Spinal cord (tissue), 10 donors: ENCODE data around the gene ZNF827. TPM values are rescaled to one million over a fixed set of nuclear protein-coding genes. Genes with fewer than 3 reads are reported as not detected.

Experiments
- DNase-seq, 6 donors: peaks; one replicate each; pipeline versions ENCODE4 v3.0.0 to v3.0.0-alpha.2; 2013 to 2015; ENCODE audit warnings: low spot score in 6 of 6, low read depth in 4 of 6
- H3K27ac ChIP-seq: one replicate; pipeline ENCODE4 v1.5.1; 2013; ENCODE audit warnings: low read depth, low read length, control low read depth
- H3K27me3 ChIP-seq: one replicate; pipeline ENCODE4 v1.6.1; 2013; ENCODE audit warnings: low read length; ENCODE audit not compliant: control insufficient read depth, insufficient read depth
- H3K36me3 ChIP-seq: one replicate; pipeline ENCODE4 v1.6.1; 2013; ENCODE audit warnings: low read length; ENCODE audit not compliant: control insufficient read depth, insufficient read depth
- H3K4me1 ChIP-seq: one replicate; pipeline ENCODE4 v1.6.1; 2013; ENCODE audit warnings: low read length; ENCODE audit not compliant: control insufficient read depth, insufficient read depth
- H3K4me3 ChIP-seq: one replicate; pipeline ENCODE4 v1.5.1; 2013; ENCODE audit warnings: low read depth, low read length, control low read depth
- H3K9me3 ChIP-seq: one replicate; pipeline ENCODE4 v1.6.1; 2013; ENCODE audit warnings: low read length; ENCODE audit not compliant: control insufficient read depth, insufficient read depth
- WGBS: methylation state at CpG from one replicate; pipeline ENCODE4 v1.1.5; 2013; ENCODE audit warnings: missing lambda C conversion rate; ENCODE audit not compliant: insufficient coverage; 5-methylcytosine and 5-hydroxymethylcytosine counted together
- polyA plus RNA-seq, 2 donors: library from polyadenylated mRNA; unstranded; fragments of 120-200 nt; gene quantifications; one replicate each; pipeline ENCODE4 v1.2.1, GENCODE V29; 2013; ENCODE audit not compliant: insufficient read length in 2 of 2
- total RNA-seq, 2 donors: library from RNA; depleted of rRNA in 1 of 2; stranded (reverse); fragments of 120-200 nt in 1 of 2; fragments of >200 nt in 1 of 2; gene quantifications; one replicate each; pipeline versions ENCODE4 v1.2.3 to v1.2.4, GENCODE V29; 2013 to 2014
- donor health status: healthy.

Gene ZNF827
- total and polyA plus RNA-seq, 4 donors = 22.3 to 33.6 (median 26.1) TPM

DNA sequence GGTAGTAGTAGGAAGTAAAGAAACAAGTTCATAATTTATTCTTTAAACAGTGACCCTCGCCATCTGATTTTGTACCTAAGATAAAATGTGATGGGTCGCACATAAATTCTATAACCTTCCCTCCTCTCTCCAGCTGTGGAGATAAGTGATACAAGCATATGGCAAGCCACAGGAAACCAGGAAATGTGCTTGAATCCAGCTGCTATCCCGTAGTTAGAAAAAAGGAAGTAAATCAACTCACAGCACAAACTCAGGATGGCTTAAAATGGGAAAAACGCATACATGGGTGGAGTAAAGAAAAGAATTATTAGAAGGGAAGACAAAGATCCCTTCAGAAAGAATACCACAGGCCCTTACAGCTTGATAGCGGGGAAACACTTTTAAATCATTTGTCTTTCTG is 78.2 kb downstream of the ZNF827 start:
- H3K9me3 ChIP-seq = no peaks in the 10 kb centered on the region
- H3K27me3 ChIP-seq = no peaks in the 10 kb centered on the region
- no peaks in the 10 kb centered on the region for H3K4me1 ChIP-seq
- H3K4me3 ChIP-seq = no peak overlapping the region
- H3K27ac ChIP-seq = no peak overlapping the region
- WGBS = no CpG with 5 or more reads among the region's 5 CpGs
- no peaks in the 10 kb centered on the region for H3K36me3 ChIP-seq
- peak in 1 of 6 donors; percentile 47 for DNase-seq

DNA sequence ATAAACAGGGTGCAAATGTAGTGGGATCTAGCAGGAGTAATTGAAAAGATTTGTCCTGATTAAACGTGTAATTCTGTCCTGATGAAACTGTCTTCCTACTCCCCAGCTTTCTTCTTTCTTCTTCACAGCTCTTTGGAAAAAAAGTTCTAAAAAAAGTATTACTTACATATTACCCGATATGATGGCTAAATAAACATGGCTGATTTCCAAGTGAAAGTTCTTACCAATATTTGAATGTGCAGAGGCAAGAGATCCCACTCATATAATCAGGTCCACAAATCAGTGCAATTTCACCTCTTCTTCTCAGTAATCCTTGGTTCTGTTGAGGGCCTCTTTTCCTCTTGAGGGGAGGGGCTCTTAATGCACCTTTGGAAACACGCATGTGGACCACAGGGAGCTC is 78.7 kb downstream of the ZNF827 start:
- H3K4me3 ChIP-seq = no peak overlapping the region
- H3K4me1 ChIP-seq = no peaks in the 10 kb centered on the region
- no peaks in the 10 kb centered on the region for H3K36me3 ChIP-seq
- DNase-seq = no peak
- H3K27ac ChIP-seq = no peak overlapping the region
- no CpG with 5 or more reads among the region's 3 CpGs for WGBS
- H3K9me3 ChIP-seq = no peaks in the 10 kb centered on the region
- no peaks in the 10 kb centered on the region for H3K27me3 ChIP-seq

DNA sequence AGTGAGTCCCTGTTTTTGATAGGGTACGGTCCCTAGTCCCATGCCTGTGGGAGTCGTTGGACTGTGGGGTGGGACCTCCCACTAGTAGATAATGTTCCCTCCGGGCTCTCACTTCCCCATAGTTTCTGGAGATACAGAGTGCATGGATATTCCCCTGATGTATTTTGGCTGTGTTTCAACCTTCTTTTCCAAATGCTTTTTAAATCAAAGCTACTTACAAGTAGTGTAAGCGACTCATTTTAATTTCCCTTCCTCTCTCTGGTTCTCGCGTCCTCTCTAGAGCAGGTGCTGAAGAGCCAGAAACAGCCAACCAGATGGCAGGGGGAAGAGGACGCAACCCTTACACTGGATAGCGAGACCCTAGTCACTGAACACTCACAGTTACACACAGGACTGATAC is 79.2 kb downstream of the ZNF827 start:
- Histone ChIP-seq H3K9me3 (no peaks in the 10 kb centered on the region), H3K36me3 (no peaks in the 10 kb centered on the region), H3K27ac (no peak overlapping the region), H3K4me1 (no peaks in the 10 kb centered on the region), H3K27me3 (no peaks in the 10 kb centered on the region), H3K4me3 (no peak overlapping the region)
- 83% methylated on average over 4 of the region's 8 CpGs for WGBS
- peak in 1 of 6 donors; percentile 37 for DNase-seq

DNA sequence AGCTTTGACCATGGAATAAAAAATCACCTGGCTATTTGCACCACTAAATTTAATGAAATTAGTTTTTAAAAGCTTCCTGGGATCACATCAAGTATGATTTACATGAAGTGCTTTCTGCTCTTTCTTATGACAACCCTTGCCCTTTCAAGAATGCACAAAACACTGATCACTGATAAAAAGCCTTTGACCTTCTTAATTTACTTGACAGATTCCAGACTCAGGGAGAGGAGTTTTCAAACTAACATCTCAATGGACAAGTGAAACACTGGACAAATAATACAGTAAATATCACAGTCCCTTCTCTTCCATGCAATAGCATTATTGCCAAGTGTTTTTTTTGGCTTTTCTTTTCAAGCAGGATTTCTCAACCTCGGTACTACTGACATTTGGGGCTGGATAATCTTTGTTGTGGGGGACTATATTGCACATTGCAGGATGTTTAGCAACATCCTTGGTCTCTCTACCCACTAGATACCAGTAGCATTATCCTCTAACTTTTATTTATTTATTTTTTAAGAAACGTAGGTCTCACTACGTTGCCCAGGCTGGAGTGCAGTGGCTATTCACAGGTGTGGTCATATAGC is 86.3 kb downstream of the ZNF827 start:
- peaks cover 5% of the 10 kb centered on the region for H3K4me1 ChIP-seq
- H3K27ac ChIP-seq = no peak overlapping the region
- 100% methylated on average over 2 of the region's 3 CpGs for WGBS

DNA sequence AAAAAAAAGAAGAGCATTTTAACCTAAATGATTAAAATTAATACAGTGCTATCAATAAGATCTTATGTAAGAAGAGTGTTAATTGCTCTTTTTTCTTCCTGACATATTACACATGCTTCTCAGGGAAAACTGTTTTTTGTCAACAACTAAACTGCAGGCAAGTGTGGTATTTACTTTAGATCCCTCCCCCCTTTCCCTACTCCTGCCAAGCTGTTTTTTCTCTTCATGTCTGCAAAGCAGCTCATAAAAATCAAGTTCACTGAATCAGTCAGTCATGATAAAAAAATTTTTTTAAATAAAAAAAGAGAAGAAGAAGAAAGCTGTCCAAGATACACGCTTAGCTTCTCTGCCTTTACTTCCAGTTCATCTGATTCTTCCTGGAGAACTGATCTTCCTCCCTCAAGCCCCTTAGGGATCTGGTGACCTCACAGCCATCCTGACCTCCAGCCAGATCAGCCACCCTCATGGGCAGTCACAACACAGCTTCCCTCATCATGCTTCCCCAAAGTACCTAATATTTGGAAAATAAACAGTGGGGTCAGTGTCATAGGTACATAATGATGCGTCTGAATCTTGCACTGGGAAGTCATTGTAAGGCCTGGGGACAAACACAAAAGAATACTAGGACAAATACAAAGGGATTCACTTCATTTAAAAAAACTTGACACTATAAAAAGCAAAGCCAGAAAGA is 87.0 kb downstream of the ZNF827 start:
- Histone ChIP-seq H3K9me3 (no peaks in the 10 kb centered on the region), H3K4me3 (no peak overlapping the region), H3K27ac (no peak overlapping the region), H3K36me3 (no peaks in the 10 kb centered on the region), H3K4me1 (peaks cover 5% of the 10 kb centered on the region), H3K27me3 (no peaks in the 10 kb centered on the region)
- no CpG with 5 or more reads among the region's 2 CpGs for WGBS
- no peak for DNase-seq

More for the DNA sequence above, 86.3 kb downstream of the ZNF827 start:
- Histone ChIP-seq H3K36me3 (no peaks in the 10 kb centered on the region), H3K4me3 (no peak overlapping the region), H3K27me3 (no peaks in the 10 kb centered on the region), H3K9me3 (no peaks in the 10 kb centered on the region)
- no peak for DNase-seq

DNA sequence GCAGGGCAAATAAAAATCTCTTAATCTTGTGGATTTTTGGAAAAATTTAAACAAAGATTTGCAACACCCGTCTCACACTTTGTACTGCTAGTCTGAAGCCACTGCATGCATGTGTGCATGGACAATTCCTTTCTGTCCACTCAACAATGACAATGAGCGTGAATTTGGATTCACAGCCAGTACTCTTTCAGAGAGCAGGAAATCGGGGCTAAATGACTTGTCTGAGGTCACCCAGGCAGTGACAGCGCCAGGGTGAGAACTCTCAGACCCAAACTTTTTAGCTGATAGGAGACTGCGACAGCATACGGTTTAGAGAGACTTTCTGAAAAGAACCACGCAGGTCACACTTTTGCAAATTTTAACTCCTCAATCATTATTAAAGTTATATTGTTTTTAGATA is 90.9 kb downstream of the ZNF827 start:
- Histone ChIP-seq H3K9me3 (no peaks in the 10 kb centered on the region), H3K27me3 (no peaks in the 10 kb centered on the region), H3K4me3 (no peak overlapping the region), H3K4me1 (peaks cover 2% of the 10 kb centered on the region), H3K36me3 (peaks cover 13% of the 10 kb centered on the region), H3K27ac (no peak overlapping the region)
- WGBS = 28% methylated on average over 4 of the region's 7 CpGs
- DNase-seq = peak in 2 of 6 donors; percentile 29 to 43

DNA sequence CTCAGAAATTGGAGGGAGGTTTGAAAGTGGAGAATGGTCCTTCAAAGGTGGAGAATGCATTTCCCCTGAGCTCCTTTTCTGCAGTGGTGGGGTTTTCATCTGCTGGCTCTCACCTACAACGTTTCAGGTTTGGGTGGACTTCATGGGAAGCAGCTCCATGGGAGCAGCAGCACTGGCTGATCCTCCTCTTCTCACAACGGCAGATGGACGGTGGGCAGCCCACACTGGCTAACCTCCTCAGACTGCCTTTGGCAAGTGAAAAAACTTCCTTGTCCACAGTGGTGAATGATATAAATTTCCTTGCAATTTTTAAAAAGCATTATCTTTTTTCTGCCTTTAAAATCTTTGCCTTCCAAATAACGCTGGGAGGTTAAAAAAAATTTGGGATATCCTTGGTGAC is 93.5 kb downstream of the ZNF827 start:
- 100% methylated on average over 1 of the region's 4 CpGs for WGBS
- H3K4me1 ChIP-seq = no peaks in the 10 kb centered on the region
- no peak for DNase-seq
- no peaks in the 10 kb centered on the region for H3K9me3 ChIP-seq
- H3K4me3 ChIP-seq = no peak overlapping the region
- H3K36me3 ChIP-seq = peaks cover 13% of the 10 kb centered on the region
- no peak overlapping the region for H3K27ac ChIP-seq
- H3K27me3 ChIP-seq = no peaks in the 10 kb centered on the region

DNA sequence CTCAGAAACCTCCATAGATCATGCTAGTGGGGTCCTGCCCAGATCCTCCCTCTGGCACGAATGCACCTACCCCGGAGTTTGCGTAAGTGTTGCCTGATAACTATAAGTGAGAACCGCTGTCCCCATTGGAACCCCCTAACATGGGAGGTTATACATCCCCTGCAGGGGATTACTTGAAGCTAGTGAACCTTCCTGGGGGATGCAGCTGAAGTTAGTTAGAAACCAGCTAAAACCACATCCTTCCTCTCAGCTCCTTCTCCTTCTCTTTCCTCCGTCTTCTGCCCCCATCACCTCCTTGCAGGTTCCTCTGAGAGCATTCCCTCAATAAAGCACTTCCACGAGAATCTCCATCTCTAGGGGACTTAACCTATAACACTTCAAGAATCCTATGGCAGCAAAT is 95.0 kb downstream of the ZNF827 start:
- no peak overlapping the region for H3K27ac ChIP-seq
- H3K36me3 ChIP-seq = peaks cover 18% of the 10 kb centered on the region
- no peaks in the 10 kb centered on the region for H3K9me3 ChIP-seq
- no peaks in the 10 kb centered on the region for H3K27me3 ChIP-seq
- peaks cover 4% of the 10 kb centered on the region for H3K4me1 ChIP-seq
- no peak overlapping the region for H3K4me3 ChIP-seq
- WGBS = no CpG with 5 or more reads among the region's 6 CpGs
- no peak for DNase-seq

DNA sequence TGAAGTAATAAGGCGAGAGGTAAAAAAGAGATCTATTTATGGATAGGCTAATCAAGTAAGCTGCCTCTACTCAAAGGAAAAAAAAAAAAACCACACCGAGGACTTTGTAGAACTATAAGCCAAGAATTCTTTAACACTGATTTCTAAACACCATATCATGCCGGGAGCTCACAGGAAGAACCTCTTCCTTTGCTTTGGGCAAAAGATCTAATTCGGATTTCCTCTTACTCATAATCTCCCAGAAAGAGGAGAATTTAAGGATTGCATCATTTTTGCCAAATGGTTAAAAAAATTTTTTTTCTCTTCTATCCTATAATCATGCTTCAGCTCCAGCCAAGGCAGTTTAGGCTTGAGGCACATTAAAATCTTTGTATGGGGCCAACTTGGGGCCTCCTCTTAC is 95.5 kb downstream of the ZNF827 start:
- H3K4me1 ChIP-seq = peaks cover 4% of the 10 kb centered on the region
- H3K4me3 ChIP-seq = no peak overlapping the region
- no peaks in the 10 kb centered on the region for H3K9me3 ChIP-seq
- no peak for DNase-seq
- peaks cover 18% of the 10 kb centered on the region for H3K36me3 ChIP-seq
- no peaks in the 10 kb centered on the region for H3K27me3 ChIP-seq
- H3K27ac ChIP-seq = no peak overlapping the region
- WGBS = no CpG with 5 or more reads among the region's 4 CpGs

DNA sequence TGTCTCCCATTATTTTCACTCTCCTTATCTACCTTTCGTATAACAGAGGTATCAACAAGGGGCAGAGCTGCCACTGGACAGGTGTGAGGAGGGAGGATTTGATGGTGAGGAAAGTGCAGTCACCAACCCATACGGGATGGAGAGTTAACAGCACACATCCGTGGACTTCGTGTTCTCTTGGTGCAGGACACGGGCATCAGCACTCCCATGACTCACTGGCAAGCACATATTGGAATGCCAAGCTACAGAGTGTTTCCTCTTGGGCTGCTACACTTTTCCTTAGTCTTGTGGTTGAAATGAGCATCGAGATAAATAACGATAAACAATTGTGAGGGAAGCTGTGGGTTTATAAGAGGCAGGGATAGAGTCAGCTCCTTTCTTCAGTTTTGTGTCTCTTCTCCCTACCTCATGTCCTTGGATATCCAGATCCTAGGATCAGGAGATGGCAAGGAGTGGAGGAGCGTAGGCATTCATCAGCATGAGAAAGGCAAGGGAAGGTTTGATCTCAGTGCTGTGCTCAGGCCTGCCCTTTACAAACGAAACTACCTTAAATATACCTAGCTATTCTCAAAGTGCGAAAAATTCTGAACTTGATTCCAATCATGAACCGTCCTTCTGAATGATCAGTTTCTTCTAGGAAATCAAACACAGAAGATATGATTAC is 96.3 kb downstream of the ZNF827 start:
- H3K9me3 ChIP-seq = no peaks in the 10 kb centered on the region
- H3K27ac ChIP-seq = no peak overlapping the region
- H3K4me1 ChIP-seq = peaks cover 4% of the 10 kb centered on the region
- no peak for DNase-seq
- 78% methylated on average over 4 of the region's 11 CpGs for WGBS
- peaks cover 18% of the 10 kb centered on the region for H3K36me3 ChIP-seq
- H3K27me3 ChIP-seq = no peaks in the 10 kb centered on the region
- no peak overlapping the region for H3K4me3 ChIP-seq
